ENCODE data around the gene TLCD5. TPM values are rescaled to one million over a fixed set of nuclear protein-coding genes. Genes with fewer than 3 reads are reported as not detected.
A peak's percentile ranks its signal among the peaks of the same experiment; 100 is the strongest.

TLCD5 gene
- 4.2 and 6.2 TPM in 2 replicates for total RNA-seq (2014; rRNA removed)
- percentile 78 among the genes with signal in this experiment for Bru-seq, nascent RNA
- BruChase-seq, experiment 1, labeled RNA remaining after a 6-hour chase: percentile 61 among the genes with signal in this experiment
- percentile 68 among the genes with signal in this experiment for BruChase-seq, experiment 2, labeled RNA remaining after a 2-hour chase
- long read RNA-seq, full-length matches to known transcripts: 5 of 16 reads
- long read RNA-seq, partial matches to known transcripts: 4 of 16 reads
- long read RNA-seq, other reads (novel, unspliced or antisense): 7 of 16 reads

DNA sequence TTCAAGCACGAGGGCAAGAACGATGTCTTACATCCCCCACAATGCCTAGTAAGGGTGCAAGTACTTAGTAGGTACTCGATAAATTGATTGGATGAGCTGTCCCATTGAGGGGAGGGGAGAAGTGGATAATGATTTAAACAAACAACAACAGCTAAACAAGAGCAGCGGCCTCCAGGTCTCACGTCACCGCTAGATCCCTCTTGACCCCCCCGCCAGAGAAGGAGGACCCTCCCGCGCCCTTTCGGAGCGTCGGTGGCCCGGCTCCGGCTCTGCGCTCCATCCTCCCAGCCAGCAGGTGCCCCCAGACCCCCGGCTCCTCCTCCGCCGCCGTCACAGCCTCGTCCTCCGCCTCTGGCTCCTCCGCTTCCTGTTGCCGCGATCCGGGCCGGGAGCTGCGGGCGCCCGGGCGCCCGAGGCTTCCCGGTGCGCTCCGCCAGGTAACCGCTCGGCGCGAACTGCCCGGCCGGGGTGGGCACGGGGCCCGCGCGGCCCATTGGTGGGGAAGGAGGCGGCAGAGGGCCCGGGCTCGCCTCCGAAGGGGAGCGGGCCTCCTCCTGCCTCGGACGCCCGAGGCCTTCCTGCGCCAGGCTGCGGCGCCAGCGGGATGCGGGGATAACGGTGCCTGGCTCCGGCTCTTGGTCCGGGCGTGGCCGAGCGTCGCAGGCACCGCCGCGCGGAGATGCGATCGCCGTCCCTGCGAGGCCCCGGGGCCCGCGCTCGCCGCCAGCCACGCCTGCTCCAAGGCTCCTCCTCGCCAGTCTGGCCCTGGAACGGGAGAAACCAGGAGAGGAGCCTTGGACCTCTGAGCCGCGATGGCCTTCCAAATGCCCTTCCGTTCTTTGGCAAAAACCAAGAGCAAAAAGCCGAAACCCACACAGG is at the start of gene TLCD5:
Gene TLCD5, plus strand, starts transcription at position 368 of the 879 bp plus-strand sequence. CDS start 2,143 bp downstream, outside the sequence.
- DNase-seq (peak; percentile 68), ATAC-seq (peak; percentile 86)
- Histone ChIP-seq H3K9ac (ENCODE audit: low read length) (peak within 1 kb of the TSS; percentile 69), H2AFZ (ENCODE audit: low read length) (peak within 1 kb of the TSS; percentile 61), H3K4me1 (ENCODE audit: insufficient read depth, low read length) (peaks cover 23% of the 10 kb centered on the region), H3K27me3 (ENCODE audit: low read length) (no peaks in the 10 kb centered on the region), H3F3A (ENCODE audit: low read length, unreplicated experiment) (peaks cover 5% of the 10 kb centered on the region), H3K36me3 (ENCODE audit: low read depth, low read length) (peaks cover 1% of the 10 kb centered on the region; the same call in 1 of the 2 replicates), H3K9me2 (replicated peaks; ENCODE audit: low read length) (no peaks in the 10 kb centered on the region), H3K27ac (ENCODE audit: low read length) (peak within 1 kb of the TSS; percentile 17), H4K20me1 (ENCODE audit: low read length) (no peaks in the 10 kb centered on the region), H3K79me2 (ENCODE audit: low read length) (peaks cover 11% of the 10 kb centered on the region), H3K4me3 (ENCODE audit: low read length) (peak within 1 kb of the TSS; percentile 72), H3K9me3 (ENCODE audit: low read length) (no peaks in the 10 kb centered on the region), H3K4me2 (ENCODE audit: low read length) (peak within 1 kb of the TSS; percentile 87)
- intact Hi-C loops (cut with micrococcal nuclease): no loop called here
- TF ChIP-seq EZH2phosphoT487 (IDR thresholded peaks at IDR 0.05; ENCODE audit: borderline replicate concordance, low read length): no peak
- no peak for TF ChIP-seq EZH2 (IDR thresholded peaks at IDR 0.05; ENCODE audit: low read length, unreplicated experiment)
- TF ChIP-seq, protein P1, sequence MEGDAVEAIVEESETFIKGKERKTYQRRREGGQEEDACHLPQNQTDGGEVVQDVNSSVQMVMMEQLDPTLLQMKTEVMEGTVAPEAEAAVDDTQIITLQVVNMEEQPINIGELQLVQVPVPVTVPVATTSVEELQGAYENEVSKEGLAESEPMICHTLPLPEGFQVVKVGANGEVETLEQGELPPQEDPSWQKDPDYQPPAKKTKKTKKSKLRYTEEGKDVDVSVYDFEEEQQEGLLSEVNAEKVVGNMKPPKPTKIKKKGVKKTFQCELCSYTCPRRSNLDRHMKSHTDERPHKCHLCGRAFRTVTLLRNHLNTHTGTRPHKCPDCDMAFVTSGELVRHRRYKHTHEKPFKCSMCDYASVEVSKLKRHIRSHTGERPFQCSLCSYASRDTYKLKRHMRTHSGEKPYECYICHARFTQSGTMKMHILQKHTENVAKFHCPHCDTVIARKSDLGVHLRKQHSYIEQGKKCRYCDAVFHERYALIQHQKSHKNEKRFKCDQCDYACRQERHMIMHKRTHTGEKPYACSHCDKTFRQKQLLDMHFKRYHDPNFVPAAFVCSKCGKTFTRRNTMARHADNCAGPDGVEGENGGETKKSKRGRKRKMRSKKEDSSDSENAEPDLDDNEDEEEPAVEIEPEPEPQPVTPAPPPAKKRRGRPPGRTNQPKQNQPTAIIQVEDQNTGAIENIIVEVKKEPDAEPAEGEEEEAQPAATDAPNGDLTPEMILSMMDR (conservative IDR thresholded peaks at IDR 0.05; ENCODE audit: low read depth, low read length): peak; percentile 29; the same call in 1 of the 2 replicates
- POLR2A ChIA-PET (ENCODE audit: unreplicated experiment): interaction anchor here (0.5 kb wide), 1 partner anchor 103 kb away, joined by 3 read pairs; no protein-coding TSS in a partner anchor
- CTCF ChIA-PET: interaction anchor here (0.5 to 1.2 kb wide), 5 partner anchors 19 to 668 kb away, joined by 3 to 5 read pairs (median 3); no protein-coding TSS in a partner anchor
- no TSS peak for BruUV-seq (replicated peaks)

DNA sequence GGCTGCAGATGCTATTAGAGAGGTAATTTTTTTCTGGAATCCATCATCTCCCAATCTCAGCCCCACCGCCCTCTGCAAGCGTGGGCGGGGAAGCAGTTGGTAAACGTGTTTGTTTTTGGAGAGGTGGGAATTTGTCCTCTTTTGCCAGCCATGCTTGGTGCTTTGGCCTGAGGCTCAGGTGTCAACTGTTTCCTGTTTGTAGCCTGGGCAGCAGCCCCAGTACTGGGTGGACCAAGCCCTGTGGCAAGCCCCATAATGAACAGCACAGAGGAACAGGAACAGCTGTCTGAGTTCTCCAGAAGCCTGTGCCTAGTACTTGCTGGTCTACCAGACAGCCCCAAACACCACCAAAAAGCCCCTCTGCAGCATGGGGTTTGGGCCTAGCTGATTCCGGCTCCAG is 45.6 kb upstream of the TLCD5 start:
- Histone ChIP-seq H2AFZ (ENCODE audit: low read length) (no peak overlapping the region), H3K9me2 (replicated peaks; ENCODE audit: low read length) (no peaks in the 10 kb centered on the region), H3K9ac (ENCODE audit: low read length) (no peak overlapping the region), H3F3A (ENCODE audit: low read length, unreplicated experiment) (no peaks in the 10 kb centered on the region), H3K4me3 (ENCODE audit: low read length) (no peak overlapping the region), H3K4me1 (ENCODE audit: insufficient read depth, low read length) (no peaks in the 10 kb centered on the region), H3K27ac (ENCODE audit: low read length) (no peak overlapping the region), H3K27me3 (ENCODE audit: low read length) (peaks cover 4% of the 10 kb centered on the region), H3K79me2 (ENCODE audit: low read length) (no peaks in the 10 kb centered on the region), H3K9me3 (ENCODE audit: low read length) (no peaks in the 10 kb centered on the region), H3K4me2 (ENCODE audit: low read length) (no peak overlapping the region), H3K36me3 (ENCODE audit: low read depth, low read length) (no peaks in the 10 kb centered on the region), H4K20me1 (ENCODE audit: low read length) (no peaks in the 10 kb centered on the region)
- no TSS peak for BruUV-seq (replicated peaks)
- ChIA-PET CTCF (no interaction called here), POLR2A (ENCODE audit: unreplicated experiment) (no interaction called here)
- intact Hi-C loops (cut with micrococcal nuclease): no loop called here
- TF ChIP-seq EZH2phosphoT487 (IDR thresholded peaks at IDR 0.05; ENCODE audit: borderline replicate concordance, low read length): no peak
- no peak for TF ChIP-seq EZH2 (IDR thresholded peaks at IDR 0.05; ENCODE audit: low read length, unreplicated experiment)
- TF ChIP-seq, protein P1 (conservative IDR thresholded peaks at IDR 0.05; ENCODE audit: low read depth, low read length): no peak
- no peak for ATAC-seq
- DNase-seq: no peak
